GM21367 (cell line): ENCODE results near the gene TNRC6C.
"Not testable (repeated sequence)": the region's sequence is repeated elsewhere in the genome, so short reads cannot be mapped to it uniquely, and the experiment has no call there.

Experiments used
- ATAC-seq: cut with Tn5 transposase; IDR thresholded peaks from one replicate; pipeline ENCODE4 v1.9.1; 2021; ENCODE audit not compliant: unreplicated experiment

Gene TNRC6C

DNA sequence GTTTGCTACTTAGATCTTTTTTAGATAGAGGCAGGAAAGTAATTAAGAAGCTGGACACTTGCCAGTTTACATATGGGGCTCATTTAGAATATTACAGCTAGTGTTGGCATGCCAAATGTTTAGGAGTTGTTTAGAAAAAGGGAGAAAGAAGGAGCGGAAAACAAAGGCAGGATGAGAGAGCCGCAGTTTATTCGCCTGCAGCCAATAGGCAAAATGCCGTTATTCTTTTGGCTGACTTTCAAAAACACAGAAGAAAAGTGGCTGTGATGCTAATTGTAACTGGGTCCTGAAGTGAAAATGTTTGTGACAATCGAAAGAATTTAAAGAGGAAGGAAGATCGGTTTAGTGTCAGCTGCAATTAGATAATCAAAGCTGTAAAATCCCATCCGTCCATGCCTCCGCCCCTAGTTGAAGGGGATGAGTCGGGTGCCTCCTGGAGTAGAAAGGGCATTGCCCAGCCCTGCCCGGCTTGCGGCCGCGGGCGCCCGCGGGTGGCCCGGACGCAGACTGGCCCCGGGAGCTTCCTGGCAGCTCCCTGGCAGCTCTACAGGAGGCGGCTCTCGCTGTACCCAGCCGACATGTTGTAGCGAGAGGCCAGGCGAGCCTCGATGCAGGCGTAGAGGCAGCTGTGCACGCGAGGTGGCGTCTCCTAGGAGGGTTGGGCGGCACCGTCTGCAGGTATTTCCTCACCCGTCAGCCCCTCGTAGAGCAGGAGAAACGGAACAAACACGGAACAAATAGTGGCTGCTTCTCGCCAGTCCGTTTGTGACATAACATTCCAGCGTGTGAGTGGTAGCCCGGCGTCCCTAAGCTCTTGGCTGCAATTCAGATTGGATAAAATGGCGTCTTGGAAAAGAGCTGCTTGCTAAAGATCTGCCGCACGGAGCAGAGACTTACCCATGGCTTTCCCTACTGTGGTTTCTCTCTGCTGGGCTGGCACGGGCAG, 82.2 kb downstream of the TNRC6C start:
- ATAC-seq = no peak

DNA sequence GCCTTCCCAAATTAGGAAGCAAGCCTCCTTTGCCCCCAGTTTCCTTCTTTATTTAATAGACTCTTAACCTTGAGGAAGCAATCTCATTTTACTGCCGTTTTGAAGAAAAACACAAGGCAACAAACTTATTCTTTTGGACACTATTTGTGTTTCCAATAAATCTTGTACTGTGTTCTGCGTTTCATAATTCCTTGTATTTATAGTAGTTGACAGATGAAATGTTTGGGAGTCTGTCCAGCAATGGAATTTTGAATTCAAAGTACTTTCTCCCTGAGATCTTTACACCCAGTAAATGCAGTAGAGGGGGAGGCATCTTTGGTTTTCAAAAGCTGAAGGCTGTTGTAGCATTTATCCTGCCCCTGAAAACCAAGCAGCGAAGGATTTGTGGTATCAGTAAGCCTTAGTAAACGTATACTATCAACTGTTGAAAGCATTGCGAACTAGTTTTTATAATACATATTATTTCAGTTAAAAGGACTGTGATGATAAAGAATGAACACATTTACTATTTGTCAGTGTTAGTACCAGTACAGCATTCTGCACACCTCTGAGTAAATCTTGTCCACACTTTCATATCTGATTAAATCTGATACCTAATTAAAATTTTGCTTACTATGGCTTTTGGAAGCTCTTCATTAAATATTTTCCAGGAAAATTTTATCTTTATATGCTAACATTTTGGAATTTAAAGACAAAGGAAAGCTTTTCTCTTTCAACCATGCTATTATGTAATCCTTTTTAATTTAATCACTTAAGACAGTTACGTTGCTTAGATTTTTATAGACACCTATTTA, 83.1 kb downstream of the TNRC6C start:
- ATAC-seq = no peak

DNA sequence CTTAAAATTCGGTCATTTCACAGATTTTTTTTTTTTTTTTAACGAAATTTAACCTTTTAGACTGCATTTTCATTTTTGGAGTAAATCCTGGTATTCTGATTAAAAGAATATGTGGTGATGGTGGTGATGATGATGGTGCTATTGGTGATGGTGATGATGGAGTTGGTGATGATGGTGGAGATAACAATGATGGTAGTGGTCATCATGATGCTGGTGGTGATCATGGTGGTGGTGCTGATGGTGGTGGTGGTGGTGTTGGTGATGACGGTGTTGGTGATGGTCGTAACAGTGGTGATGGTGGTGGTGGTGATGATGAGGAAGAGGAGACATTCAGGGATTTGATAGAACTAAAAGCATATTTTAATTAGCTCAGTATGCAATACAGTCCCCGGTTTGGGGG, 84.0 kb downstream of the TNRC6C start:
- no peak for ATAC-seq

DNA sequence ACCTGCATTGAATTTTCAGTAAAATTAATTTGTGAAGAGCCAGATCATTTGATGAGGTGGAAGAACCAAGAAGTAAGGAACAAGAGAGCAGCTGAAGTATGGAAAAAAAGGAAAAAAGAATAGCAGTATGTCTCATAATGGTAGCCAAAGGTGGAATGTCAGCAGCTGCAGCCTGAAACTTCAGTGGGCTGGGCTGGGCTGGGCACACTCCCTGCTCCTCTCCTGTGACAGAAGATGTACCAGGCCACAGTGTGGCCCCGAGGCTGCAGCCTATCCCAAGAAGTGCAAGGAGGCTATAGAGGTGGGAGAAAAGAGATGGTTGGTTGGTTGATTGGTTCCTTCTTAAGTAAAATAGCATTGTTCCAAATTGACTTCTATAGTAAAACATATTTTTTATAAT, 84.5 kb downstream of the TNRC6C start:
- no peak for ATAC-seq

DNA sequence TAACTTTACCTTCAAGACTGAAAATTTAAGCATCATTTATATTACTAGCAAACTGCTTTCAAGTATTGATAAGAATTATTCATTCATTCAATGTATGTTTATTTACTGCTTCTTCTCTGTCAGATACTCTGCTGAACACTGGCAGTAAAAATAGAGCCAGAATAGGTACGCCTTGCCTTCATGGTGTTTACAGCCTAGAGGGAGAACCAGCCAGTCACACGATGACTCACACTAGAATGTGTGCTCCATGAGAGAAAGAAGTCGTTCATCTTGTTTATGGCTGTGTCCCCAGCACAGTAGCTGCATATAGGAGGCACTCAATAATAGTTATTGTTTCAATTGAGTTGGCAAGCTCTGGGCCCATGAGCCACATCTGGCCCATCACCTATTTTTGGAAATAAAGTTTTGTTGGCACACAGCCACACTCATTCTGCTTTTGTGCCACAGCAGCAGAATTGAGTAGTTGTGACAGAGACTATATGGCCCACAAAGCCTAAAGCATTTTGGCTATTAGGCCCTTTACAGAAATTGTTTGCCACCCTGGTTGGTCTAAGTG, 85.9 kb downstream of the TNRC6C start:
- ATAC-seq = no peak

DNA sequence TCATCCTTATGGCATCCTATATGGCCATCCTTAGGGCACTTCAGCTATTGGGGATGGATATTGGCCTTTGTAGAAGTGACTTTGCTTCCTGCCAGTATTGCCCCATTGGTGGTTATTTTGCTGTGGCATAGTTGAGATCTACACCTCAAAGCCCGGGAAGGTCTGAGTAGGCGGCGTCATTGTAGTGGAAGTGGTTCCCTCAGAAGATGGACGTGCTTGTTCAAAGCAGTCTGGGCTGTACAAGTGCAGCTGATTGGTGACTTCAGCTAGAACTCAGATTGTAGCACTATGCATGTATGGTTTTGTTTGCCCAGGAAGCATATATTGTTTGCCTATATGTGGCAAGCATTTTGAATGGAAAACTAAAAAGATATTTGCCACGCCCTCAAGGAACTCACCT, 86.8 kb downstream of the TNRC6C start:
- no peak for ATAC-seq

DNA sequence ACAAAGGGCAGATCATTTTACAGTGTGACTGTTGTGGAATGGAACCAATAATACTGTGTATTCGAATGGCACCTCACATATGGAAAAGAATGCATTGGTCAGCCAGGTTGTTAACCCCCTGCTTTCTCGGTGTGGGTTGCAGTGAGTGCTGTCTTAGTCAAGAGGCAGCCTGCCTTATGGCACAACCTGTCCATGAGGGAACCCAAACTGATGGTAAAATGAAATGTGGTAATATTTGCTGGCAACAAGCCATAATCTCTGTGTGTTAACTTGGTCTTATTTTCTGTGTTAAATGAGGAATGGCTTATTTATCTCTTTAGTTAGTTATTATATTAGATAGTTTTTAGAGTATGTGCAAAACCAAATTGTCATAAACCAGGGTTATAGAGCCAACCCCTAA, 88.4 kb downstream of the TNRC6C start:
- no peak for ATAC-seq

DNA sequence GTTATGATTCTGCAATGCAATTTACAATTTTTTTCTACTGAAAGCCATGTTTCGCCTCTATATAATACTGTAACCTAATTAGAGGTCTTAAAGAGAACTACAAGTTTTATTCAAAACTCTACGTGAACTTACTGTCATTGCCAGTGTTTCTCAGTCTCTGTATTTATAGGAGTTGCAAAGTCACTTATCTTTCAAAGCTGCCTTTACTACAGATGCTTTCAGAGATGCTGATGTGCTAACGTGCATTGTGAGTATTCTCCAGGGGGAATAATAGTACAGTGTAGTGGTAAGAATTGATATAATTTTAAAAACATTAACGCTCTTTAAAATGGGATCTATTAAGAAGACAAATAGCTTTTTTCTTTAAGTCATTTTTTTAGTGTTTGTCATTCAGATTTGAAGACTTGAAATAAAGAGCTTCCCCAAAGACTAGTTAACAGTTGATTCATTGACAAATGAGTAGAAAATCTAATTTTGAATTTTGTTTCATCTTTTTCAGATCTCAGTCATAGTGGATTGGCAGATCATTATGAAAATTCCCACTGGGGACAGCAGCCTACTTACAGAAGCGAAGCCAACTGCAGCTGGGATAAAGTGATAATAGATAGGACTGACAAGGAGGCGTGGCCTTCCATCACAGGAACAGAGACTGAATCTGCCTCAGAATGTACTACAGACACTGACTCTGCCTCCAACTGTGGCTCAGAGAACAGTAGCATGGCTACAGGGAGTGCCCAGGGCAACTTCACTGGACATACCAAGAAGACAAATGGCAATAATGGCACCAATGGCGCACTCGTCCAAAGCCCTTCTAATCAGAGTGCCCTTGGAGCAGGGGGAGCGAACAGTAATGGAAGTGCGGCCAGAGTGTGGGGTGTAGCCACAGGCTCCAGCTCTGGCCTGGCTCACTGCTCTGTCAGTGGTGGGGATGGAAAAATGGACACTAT, 90.1 kb downstream of the TNRC6C start:
- ATAC-seq = no peak

DNA sequence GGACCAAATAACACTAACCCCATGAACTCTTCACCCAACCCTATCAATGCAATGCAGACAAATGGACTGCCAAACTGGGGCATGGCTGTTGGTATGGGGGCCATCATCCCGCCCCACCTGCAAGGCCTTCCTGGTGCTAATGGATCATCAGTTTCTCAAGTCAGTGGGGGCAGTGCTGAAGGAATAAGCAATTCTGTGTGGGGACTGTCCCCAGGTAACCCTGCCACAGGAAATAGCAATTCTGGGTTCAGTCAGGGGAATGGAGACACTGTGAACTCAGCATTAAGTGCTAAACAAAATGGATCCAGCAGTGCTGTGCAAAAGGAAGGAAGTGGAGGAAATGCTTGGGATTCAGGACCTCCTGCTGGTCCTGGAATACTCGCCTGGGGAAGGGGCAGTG, 91.1 kb downstream of the TNRC6C start:
- no peak for ATAC-seq

DNA sequence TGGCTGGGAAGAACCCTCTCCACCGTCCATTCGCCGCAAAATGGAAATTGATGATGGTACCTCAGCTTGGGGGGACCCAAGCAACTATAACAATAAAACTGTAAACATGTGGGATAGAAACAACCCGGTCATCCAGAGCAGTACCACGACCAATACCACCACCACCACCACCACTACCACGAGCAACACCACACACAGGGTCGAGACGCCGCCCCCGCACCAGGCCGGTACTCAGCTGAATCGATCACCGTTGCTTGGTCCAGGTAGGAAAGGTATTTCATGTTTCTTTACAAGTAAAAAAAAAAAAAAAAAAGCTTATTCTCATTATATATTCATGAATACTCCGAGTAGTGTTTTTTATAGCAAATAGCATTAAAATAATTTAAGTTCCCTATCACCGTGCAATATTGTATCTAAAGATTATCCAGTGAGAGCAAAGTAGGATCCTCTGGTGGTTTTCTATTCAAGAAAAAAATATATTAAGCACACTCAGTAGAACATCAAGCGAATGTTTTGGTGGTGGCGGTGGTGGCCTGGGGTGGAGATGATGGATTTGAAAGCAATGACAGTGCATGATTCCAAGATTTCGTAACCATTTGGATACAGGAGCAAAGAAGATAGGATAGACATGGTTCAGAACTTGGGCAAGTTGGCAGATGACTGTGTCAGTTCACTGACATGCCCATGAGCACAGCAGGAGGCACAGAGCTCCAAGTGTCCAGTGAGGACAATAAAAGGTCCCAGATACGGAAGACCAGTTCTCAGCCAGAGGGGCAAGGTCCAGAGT, 92.9 kb downstream of the TNRC6C start:
- no peak for ATAC-seq

DNA sequence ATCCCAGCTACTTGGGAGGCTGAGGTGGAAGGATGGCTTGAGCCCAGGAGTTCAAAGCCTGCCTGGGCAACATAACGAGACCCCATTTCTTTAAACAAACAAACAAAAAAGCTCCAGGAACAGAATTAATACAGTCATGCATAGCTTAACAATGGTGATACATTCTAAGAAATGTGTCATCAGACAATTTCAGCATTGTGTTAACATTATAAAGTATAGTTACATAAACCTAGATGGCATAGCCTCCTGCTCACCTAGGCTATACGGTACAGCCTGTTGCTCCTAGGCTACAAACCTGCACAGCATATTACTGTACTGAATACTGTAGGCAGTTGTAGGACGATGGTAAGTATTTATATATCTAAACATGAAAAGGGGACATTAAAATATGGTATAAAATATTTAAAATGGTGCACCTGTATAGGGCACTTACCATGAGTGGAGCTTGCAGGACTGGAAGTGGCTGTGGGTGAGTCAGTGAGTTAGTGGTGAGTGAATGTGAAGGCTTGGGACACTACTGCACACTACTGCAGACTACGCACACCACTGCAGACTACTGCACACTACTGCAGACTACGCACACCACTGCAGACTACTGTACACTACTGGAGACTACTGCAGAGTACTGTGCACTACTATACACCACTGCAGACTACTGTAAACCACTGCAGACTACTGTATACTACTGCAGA, 95.4 kb downstream of the TNRC6C start:
- ATAC-seq = no peak

DNA sequence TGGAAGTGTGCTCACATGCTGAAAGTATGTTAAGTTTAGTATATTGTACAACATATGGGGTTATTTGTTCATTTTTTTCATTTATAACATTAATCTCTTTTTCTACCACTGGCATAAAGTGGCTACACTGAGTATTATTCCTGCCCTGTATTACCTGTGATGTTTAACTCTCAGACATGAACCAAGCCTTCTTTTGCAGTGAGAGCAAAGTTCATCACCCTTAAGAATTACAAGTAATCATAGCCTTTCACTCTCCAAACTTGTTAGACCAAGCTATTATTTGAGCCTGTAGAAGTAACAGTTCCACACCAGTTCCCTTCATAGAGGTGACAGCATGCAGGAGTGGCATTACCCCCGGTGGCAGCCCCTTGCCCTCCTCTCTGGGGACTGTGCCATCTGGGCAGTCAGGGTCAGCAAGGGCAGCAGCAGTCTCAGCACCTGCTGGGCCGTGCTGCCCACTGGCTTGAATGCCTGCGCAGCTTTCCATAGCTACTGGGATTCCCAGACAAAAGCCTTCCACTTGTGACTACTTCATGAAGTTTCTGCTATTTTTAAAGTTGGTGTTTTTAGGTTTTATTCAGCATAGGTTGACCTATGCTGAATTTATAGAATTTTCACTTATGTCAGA, 98.7 kb downstream of the TNRC6C start:
- no peak for ATAC-seq

DNA sequence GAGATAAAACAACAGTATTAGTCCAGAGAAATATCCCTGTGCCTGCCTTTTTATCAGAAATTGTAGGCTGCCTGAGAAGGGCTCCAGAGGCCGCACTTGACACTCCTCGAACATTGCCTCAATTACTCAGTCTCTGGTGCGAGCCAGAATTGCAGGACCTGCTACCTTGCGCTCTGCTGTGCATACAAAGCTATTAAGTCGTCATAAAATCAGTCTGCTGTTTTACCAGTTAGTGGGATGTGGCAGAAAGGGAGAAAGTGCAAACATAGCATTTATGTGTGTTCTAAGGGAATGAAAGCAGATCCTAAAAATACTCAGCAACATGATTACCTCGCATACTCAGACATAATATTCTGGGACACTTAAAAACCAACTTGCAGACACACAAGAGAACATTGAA, 99.5 kb downstream of the TNRC6C start:
- no peak for ATAC-seq

DNA sequence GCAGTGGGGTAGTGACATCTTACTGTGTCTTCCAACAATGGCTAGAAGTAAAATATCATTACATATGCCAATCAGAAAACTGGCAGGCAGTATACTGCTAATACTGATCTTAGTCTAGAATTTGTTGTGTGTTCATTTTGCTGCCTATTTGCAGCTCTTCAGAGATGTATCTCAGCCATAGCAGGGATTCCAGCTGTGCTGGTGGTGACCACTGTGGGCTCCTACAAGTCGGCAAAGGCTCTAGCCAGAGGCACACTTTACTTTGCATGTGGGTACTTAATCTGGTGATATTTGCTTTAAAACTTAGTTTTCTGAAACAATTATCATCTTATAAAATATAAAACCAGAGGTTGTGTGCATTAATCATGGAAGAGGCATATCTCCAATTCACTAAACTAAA, 100.1 kb downstream of the TNRC6C start:
- no peak for ATAC-seq

DNA sequence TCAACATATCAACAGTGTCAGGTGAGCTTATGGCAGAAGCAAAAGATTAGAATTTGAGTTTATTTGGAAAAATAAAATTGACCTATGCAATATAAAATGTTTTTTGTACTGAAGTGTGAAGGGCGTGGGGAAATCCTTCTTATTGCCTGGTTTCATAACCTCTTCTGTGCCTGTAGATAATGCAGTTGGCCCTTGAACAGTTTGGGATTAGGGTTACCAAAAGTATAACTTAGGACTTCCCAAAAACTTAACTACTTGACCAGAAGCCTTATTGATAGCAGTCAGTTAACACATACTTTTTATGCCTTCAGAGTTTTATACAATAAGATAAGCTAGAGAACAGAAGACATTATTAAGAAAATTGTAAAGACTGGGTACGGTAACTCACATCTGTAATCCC, 104.1 kb downstream of the TNRC6C start:
- no peak for ATAC-seq

DNA sequence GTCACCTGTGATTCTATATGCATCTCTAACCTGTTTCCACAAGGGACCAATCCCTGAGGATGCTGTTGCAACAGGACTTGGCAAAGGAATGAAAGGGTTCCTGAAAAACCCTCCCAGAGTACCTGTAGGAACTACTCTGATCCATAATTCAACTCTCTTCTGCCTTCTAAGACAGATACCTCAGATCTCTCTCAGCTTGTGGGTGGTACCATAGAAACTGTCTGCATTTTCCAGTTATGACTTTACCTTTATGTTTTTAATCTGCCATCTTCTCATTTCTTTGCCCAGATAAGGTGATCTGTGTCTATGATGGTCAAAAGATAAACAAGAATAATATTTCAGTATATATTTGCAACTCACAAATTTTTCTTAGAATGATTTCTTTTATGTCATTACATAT, 105.0 kb downstream of the TNRC6C start:
- no peak for ATAC-seq

DNA sequence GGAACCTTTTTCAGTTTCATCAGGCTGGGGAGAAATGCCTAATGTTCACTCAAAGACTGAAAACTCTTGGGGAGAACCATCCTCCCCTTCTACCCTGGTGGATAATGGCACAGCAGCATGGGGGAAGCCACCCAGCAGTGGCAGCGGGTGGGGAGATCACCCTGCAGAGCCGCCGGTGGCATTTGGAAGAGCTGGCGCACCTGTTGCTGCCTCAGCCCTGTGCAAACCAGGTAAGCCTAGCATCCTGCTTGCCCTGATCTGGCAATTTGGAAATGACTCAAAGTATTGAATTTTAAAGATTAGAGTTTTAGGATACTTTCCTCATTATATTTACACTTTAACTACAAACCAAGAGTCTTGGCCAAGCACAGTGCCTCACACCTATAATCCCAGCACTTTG, 106.2 kb downstream of the TNRC6C start:
- no peak for ATAC-seq

DNA sequence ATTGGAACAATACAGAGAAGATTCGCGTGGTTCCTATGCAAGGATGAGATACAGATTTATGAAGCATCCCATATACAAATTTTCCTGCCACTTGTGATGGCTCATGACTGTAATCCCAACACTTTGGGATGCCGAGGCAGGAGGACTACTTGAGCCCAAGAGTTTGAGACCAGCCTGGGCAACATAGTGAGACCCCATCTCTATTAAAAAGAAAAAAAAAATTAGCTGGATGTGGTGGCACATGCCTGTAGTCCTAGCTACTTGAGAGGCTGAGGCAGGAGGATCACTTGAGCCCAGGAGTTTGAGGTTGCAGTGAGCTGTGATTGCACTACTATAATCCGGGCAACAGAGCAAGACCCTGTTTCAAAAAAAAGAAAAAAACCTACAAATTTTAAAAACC, 108.5 kb downstream of the TNRC6C start:
- not testable (repeated sequence) for ATAC-seq

DNA sequence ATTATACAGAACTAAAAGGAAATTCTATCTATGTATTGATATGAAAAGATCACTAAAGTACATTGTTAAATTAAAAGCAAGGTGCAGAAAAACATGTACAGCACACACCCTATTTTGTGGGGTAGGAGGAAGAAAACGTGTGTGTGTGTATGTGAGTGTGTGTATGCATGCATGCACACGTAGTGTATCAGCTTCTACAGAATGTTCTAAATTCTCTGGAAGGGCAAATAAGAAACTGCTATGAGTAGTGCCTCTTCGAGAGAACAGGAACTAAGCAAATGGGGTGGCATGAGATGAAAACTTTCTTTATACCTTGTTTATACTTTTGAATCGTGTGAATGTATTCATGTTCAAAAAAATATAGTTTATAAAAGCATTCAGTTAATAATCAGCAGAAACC, 111.2 kb downstream of the TNRC6C start:
- ATAC-seq = no peak
